Activated effector memory CD4-positive, alpha-beta T cell treated with Interleukin-2 at 50 U/mL for 16 hours (primary cell): ENCODE results near the gene SYNGR2.

Experiments used
- DNase-seq: peaks from one replicate; pipeline ENCODE4 v3.0.0-alpha.2; 2020

The SYNGR2 gene, protein sequence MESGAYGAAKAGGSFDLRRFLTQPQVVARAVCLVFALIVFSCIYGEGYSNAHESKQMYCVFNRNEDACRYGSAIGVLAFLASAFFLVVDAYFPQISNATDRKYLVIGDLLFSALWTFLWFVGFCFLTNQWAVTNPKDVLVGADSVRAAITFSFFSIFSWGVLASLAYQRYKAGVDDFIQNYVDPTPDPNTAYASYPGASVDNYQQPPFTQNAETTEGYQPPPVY

DNA sequence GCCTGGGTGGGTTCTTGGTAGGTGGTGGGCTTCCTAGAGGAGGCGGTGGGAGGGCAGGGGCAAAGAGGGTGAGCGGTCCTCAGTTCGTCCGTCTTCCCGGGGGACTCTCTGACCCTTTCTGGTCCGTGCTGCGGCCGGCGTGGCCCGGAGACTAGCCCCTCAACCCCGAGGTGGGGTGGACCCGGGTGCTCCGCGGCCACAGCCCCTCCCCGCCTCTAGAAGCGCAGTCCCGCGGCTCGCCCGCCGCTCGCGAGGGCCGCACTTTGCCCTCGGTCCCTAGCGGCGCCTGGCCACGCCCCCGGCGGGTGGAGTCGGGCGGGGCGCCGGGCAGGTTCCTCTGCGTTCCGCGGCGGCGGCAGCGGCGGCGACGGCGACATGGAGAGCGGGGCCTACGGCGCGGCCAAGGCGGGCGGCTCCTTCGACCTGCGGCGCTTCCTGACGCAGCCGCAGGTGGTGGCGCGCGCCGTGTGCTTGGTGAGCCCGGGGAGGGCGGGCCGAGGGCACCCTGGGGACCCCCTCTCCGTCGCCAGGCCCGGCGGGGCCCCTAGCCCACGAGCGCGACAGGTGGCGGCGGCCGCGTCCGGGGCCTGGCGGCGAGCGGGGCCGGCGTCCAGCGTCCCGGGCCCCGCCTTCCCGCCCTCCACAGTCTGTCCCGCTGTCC is at the start of gene SYNGR2:
Gene SYNGR2 (plus strand): TSS at position 340 of the 661 bp plus-strand sequence. CDS start 36 bp downstream, at position 376.
- peak; percentile 83 for DNase-seq

DNA sequence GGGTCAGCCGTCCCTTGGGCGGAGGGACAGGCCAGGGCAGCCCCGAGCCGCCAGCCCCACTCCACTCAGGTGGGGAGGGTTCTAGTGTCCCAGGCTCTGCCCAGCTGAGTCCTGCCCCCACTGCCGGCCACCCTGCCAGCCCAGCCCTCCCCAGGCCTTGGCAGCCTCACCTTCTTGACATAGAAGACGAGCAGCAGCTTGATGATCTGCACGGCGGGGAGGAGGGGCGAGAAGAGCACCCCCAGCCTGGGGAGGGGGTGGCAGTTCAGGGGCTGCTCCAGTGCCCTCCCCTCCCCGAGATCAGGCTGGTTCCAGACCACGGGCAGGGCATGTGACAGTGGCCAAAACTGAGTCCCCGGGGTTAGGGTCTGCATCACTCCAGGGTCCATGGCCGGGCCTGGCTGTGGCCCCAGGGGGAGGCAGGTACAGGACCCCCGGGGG is 49.6 kb upstream of the SYNGR2 start:
- no peak for DNase-seq

DNA sequence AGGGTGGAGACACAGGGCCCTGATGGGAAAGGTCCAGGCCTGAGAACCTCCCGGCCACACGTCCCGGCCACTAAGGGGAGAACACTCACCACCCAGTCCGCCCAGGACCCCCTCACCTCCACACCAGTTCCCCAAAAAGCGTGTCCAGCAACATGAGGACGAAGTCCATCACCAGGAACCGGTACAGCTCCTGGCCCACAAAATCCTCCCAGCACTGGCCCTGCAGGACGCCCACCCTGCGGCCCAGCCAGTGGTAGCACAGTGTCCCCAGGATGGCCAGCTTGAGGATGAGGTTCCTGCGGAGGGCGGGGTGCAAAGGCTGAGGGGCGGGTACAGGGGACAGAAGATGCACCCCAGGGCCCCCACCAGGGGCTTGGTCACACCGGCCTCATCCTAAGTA is 47.8 kb upstream of the SYNGR2 start:
- DNase-seq, result no peak

DNA sequence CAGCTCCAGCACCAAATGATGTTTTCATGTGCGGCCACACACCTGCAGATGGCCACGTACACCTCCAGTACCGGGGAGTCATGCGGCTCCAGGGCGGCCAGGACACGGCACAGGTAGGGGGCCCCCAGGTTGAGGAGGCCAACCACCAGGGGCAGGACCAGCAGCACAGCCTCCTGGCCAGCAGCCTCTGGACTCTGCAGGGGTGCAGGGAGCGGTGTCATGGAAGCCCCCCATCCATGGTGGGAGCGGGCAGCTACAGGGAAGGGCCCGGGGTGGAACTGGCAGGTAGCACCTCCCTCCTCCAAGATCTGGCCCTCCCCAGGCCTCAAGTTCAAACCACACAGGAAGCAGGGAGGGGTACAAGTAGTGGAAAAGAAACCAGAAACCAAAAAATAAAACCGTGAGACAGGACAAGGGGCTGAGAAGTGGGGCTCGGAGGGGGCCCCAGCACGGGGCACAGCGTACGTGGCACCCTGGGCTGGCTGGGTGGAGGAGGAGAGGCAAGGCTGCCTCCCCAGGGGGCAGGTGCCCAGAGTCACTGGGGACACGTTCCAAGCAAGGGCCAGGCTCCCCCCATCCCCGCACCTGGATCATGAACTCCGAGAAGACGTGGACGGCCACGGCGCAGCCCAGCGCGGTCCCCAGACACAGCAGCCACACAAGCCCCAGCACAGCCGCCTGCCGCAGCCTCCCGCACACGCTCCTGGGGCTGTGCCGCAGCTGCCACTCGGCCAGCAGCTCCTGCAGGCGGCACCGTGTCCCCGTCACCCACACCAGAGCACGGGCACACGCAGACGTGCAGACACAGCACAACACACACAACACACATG is 47.2 kb upstream of the SYNGR2 start:
- DNase-seq, result peak; percentile 60

DNA sequence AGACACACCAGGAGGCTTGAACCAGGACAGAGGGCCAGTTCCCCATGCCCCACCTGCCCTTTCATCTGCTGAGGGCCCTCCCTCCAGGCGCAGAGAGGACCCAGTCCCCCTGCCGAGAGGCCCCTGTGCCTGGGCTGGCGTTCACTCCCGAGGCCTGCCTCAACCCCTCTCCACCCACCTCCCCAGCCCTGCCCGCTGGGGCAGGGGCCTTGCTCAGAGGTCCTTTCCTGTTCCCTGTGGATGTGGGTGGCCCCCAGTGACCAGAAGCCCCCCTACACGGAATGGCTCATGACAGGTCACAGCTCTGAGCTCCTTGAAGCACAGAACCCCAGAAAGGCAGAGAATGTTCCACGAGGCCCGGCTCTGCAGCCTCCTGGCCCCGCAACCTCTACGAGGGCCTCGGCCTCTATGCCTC is 46.6 kb upstream of the SYNGR2 start:
- DNase-seq, result peak; percentile 35

DNA sequence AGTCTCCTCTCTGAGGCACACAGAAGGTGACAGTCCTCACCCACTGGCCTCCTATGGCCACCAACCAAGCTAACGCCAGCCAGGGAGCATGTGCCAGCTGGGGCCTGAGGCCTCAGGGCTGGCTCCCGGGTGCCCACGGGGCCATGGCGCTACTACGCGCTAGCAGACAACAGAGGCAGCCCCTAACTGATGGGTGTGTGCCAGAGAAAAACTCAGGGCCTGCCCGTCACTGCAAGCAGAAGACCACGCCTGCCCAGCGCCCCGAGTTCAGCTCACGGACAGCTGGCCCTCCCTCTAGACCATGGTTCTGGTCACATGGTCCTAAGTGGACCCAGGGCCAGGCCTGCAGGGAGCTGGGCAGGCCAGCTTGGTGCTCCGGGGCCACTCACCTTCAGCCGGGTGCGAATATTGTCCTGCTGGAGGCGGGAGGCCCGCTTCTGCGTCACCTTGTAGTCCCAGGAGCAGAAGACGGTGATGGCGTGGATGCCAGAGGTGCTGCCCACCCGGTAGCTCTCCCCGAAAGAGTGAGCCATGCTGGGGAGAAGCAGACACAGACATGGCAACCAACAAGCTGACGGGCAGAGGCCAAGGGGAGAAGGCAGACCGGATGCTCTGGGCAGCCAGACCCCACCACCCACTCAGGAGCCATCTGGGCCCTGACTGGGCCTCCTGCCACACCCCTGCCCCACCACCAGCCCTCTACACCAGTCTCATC is 46.0 kb upstream of the SYNGR2 start:
- DNase-seq, result no peak

DNA sequence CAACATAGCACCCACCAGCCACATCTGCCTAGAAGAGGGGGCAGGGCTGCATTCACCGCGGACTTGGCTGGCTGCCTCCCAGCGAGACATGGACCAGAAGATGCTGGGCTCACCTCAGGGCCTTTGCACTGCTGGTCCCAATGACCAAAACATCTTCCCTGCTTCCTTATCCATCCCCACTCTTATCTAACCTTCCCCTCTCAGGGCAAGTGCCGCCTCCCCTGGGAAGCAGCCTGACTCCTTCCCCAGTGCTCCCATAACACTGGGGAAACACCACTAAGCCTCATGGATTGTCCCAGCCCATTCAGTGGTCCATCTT is 45.5 kb upstream of the SYNGR2 start:
- DNase-seq, result no peak

DNA sequence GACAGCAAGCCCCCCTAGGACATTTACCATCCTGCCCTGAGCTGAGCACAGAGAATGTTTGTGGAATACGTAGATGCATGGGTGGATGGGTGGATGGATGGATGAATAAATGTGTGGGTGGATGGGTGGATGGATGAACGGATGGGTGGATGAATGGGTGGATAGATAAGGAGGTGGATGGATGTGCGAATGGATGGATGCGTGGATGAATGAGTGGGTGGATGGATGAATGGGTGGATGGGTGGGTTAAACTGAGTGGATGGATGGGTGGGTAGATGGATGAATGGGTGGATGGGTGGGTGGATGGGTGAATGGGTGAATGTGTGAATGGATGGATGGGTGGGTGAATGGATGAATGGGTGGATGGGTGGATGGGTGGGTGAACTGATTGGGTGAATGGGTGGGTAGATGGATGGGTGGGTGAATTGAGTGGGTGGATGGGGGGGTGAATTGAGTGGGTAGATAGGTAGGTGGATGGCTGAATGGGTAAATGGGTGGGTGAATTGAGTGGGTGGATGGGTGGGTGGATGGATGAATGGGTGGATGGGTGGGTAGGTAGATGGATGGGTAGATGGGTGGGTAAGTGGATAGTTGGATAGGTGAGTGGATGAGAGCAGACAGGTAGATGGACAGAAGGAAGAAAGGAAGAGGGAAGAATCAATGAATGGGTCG is 45.0 kb upstream of the SYNGR2 start:
- DNase-seq, result no peak

DNA sequence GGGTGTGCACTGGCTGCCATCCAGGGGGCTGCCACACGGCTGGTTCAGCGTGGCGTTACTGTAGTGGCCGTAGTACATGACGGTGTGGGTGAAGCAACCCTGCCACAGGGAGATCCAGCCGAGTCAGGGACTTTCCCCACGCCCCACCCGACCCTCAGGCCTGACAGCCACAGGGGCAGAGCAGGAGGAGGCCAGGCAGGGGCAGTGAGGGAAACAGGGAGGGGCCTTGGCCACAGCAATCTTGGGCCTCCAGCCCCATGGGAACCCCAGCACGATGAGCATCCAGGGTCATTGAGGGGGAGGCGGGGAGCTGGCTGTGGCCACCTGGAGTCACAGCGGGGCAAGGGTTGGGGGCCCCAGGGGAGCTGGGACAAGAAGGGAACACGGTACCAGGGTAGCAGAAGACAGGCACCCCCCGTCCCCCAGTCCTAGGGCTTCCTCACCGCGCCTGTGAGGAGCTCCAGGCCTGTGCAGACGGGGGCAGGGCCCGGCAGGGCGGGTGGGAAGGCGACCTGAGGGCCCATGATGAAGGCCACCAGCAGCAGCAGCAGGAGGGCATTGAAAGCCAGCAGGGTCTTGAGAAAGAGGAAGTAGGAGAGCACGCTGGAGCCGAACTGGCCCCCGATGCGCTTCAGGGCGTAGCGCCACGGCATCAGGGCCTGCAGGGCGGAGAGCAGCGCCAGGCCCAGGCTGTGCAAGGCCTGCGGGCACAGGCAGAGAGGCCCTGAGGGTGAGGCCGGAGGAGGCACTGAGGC is 44.1 kb upstream of the SYNGR2 start:
- no peak for DNase-seq

DNA sequence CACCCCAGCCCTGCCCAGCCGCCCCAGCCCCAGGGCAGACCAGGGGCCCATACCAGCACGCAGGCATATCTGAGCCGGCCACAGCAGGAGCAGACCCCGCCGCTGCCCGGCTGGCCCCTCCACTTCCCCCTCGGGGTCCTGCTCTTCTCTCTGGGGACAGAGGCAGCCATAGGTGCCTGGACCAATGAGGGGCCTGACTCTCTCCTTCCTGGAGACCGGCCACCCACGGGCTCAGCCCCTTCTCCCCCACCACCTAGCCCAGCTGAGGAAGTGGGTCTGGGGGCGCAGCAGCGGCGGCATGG is 43.6 kb upstream of the SYNGR2 start:
- DNase-seq, result no peak

DNA sequence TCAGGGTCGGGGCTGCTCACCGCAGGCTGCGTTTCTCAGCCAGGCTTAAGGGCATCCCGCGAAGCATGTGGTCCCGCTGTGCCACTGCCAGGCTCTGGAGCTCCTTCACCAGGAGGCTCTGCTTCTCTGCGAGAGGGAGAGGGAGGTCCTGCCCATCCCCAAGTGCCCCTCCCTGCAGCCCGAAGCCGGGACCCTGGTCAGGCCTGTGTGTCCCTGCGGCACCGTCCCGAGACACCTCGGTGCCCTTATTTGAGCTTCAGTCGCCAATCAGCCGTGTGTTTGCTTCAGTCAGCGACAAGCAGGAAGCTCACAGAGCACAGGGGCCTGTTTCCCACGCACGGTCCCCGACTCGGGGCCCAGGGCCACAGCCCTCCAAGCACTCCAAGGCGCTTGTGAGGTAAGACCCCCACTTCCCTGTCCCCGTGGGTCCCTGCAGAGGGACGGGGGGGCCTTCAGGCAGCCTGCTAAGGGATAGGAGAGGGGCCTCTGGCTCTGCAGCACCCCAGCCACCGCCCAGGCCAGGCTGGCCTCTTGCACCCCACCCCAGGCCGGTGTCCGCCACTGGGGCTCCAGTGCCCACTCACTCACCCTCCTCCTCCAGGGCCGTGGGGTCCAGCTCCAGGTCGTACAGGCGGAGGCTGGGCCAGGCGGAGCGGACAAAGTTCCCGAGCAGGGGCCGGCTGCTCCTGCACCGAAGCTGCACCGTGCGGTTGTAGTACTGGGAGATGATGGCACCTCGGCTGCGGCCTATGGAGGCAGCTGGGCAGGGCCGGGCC is 43.1 kb upstream of the SYNGR2 start:
- peak; percentile 32 for DNase-seq

DNA sequence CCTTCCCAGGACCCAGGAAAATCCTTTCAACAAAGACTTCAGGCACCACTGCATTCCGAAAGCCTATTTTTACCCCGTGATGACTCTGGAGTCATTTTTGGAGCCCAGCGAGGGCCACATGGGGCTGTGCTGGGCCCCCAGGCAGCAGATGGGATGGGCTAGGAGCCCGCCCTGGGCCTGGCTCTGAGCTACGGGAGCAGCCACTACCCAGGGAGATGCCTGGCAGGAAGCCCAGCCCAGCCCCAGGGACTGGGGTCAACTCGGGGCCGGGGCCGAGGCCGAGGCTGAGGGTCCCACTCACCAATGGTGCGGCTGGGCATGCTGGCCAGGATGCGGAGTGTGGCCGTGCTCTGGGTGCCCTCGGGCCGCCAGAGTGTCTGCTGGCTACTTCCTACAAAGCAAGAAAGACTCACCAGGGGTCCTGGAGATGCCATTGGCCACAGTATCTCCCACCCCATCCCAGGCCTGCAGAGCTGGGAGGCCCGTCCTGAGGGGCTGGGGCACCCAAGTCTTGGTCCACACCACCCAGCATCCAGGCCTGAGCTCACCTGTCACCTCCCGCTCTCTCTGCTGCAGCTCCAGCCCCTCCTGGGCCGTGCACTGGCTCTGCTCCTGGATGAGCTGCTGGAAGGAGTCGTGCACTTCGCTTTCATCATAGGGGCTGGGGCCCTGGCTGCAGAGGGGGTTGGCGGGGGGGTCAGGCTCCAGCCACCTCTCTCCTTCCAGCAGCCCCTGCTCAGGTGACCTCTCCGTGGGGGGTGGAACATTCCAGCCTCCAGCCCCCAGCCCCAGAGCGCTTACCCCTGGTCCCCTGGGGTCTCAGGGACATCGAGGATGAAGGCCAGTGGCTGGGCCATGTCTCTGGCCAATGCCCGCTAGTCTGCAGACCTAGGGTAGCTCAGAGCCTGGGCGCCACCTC is 42.1 kb upstream of the SYNGR2 start:
- no peak for DNase-seq

DNA sequence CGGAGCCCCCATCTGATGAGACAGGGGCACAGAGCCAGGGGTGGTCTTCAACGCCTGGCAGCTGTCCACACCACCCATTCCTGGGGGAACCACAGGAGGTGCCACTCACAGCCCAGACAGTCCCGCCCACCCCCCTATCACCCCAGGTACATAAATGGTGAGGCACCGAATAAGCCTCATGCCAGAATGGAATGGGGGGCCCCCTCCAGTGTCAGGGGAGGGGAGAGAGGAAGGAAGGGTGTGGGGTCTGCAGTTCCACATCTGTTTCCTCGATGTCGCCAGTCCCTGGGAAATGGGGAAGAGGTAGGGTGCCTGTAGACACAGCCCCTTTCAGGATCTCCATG is 41.5 kb upstream of the SYNGR2 start:
- no peak for DNase-seq

DNA sequence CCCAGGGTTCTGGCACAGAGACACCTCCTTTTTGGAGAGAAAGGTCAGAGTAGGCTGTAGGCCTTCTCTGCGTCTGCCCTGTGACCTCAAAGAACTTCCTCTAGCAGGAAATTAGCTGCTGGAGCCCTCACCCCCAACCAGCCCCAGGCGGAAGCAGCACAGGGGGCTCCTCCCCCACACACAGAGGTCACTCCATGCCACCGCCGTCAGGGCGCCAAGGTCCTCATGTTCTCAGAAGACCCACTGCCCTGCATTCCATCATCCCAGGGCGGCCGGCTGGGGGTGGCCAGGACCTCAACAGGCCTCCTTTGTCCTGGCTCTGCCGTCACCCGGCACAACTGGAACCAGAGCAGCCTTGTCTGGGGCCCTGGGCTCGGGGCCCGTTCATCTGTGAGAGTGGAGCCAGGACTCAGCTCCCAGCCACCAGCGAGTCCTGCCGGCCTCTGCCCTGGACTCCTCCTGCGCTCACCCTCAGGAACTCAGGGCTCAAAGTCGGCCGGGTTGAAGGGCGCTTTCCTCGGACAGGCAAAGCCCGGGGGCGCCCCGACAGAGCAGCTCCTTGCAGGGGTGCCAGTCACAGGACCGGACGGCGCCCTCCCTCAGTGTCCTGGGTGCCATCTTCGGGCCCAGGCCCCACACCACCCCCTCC is 41.0 kb upstream of the SYNGR2 start:
- peak; percentile 70 for DNase-seq

DNA sequence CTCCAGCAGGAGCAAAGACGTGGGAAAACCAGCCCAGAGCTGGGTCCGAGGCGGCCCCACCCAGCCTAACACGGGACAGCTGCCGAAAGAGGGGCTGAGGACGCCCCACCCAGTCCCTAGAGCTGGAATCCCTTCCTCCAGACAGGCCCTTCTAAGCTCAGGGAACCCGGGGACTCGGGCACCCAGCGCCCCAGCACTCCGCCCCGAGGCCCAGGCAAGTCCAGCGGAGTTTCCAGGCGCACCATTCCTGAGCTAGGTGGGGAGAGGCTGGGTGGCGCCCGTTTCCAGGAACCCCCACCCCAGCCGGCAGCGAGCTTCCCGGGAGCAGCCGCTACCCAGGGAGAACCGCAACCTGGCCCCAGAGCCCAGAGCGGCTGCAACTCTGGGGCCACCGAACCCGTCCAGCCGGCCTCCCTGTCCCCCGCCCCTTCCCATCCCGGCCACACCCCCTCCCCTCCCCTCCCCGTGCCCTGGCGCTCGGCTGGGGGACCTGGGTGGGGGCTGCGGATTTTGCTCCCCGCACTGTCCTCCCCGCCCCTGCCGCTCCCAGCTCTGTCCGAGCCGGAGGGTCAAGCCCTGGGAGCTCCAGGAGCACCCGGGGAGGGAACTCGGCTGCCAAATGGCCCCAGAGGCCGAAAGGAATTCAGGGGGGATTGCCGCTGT is 40.4 kb upstream of the SYNGR2 start:
- DNase-seq, result peak; percentile 25

DNA sequence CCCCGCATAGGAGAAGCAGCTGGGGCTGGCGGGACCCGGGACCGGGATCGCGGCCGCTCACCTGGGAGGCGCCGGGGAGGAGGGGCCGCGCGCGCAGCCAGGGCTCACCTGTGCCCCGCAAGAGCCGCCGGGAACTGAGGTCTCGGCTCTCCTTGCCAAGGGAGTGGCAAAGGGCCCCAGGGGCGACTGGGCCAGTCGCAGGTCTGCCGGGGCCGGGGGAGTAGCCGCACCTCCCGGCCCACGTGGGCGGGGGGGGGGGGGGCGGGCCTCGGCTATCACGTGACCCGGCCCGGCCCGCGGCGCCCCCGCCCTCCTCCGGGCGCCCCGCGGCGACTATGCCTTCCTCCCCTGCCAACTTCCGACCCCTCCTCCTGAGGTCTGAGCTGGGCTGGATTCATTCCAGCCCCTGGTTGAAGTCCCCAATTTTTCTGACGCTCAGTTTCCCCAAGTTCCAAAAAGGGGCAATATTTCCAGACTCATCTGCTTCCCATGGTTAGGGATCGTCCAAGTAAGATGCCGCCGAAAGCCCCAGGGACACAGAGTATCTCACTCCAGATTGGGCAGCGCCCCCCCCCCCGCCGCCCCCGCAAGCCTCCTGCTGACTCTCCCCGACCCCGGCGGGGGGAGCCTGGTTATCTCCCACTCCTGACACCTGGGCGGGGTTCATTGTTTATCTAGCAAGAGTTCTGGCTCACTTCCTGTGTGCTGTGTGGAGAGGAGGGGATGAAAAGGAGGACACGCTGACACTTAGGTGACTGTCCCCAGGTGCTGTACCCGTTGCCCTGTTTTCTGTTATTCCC is 39.6 kb upstream of the SYNGR2 start, which contains the start of gene TMC6:
Gene TMC6 (minus strand): TSS at position 205 of the 800 bp plus-strand sequence. CDS start 1,923 bp downstream, outside the sequence.
- peak; percentile 65 for DNase-seq

DNA sequence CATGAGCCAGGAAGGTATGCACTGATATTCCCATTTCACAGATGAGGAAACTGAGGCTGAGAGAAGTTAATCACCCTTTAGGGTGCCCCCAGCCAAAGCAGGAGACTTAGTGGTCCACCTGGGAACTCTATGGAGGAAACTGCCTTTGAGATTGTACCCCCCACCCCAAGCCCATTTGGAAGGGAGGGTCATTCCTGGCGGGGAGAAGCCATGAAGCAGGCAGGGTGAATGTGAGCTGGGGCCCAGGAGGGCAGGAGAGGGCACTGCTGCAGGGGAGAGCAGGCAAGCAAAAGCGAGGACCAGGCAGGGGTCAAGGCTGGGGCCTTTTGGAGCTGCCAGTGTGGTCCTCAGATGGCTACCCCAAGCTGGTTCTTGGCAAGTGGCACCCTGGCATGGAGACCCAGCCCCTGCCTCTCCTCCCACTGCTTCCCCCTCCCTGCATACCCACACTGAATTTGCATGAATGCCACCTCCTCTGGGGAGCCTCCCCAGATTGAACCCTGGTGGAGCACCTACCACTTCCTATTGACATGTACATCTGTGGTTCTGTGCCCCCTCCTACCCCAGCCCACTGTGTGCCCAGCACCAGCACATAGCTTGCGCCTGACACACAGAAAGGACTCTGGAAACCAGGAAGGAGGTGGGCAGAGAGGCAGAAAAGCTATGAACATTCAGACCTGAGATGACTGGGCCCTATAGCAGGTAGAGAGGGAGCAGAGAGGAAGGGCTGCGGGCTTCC is 38.9 kb upstream of the SYNGR2 start:
- peak; percentile 57 for DNase-seq

DNA sequence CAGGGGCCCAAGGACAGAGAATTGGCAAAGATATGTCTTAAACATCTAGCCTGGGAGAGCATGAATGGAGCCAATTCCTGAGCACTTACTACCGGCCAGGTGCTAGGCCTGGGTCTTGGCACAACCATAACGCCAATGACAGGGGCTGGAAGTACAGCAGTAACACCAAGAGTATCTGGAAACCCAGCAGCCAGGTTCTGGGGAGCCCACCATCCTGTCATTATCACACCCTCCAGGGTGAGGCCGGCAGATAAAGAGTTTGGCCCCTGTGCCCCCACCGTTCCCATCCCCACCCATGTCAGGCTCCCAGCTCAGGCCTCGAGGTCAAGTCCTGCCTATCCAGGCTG is 38.3 kb upstream of the SYNGR2 start:
- no peak for DNase-seq
